ENCODE results near the gene NUDT16L1. TPM values are rescaled to one million over a fixed set of nuclear protein-coding genes. Genes with fewer than 3 reads are reported as not detected.

Gene NUDT16L1
- total RNA-seq, 1 donor from 2014 or later: 61.9 TPM

GRCh38 chr16:4685776-4686496, 7.4 kb upstream of the NUDT16L1 start:
- TF ChIP-seq CTCF (IDR thresholded peaks at IDR 0.05; ENCODE audit: borderline replicate concordance): no peak
- no peaks in the 10 kb centered on the region for H3K27me3 ChIP-seq (ENCODE audit: low read depth)
- no peak for DNase-seq
- intact Hi-C loops (cut with micrococcal nuclease): no loop called here
- H3K27ac ChIP-seq (replicated peaks): no peak overlapping the region
- H3K9me3 ChIP-seq (replicated peaks): no peaks in the 10 kb centered on the region
- peaks cover 34% of the 10 kb centered on the region for H3K4me1 ChIP-seq
- H3K36me3 ChIP-seq: peaks cover 70% of the 10 kb centered on the region
- H3K4me3 ChIP-seq: no peak overlapping the region

GRCh38 chr16:4686497-4687210, 6.7 kb upstream of the NUDT16L1 start:
- Histone ChIP-seq H3K36me3 (peaks cover 65% of the 10 kb centered on the region), H3K27me3 (ENCODE audit: low read depth) (no peaks in the 10 kb centered on the region), H3K9me3 (replicated peaks) (no peaks in the 10 kb centered on the region), H3K4me3 (no peak overlapping the region), H3K4me1 (peaks cover 27% of the 10 kb centered on the region), H3K27ac (replicated peaks) (no peak overlapping the region)
- intact Hi-C loops (cut with micrococcal nuclease): no loop called here
- no peak for DNase-seq
- no peak for TF ChIP-seq CTCF (IDR thresholded peaks at IDR 0.05; ENCODE audit: borderline replicate concordance)

DNA sequence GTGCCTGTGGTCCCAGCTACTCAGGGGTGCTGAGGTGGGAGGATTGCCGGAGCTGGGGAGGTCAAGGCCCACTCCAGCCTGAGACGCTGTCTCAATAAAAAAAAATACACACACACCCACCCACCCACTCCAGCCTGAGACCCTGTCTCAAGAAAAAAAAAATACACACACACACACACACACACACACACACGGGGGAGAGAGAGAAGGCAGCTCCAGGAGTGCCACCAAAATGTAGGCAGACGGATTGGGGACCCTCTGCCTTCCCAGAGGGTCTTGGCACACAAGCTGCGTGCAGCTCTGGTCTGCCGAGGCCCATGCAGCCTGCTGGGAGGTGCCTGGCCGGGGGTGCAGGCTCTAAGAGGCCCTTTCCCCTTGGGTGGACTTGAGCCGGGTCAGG, 5.9 kb upstream of the NUDT16L1 start:
- no peak for TF ChIP-seq CTCF (IDR thresholded peaks at IDR 0.05; ENCODE audit: borderline replicate concordance)
- Histone ChIP-seq H3K4me3 (no peak overlapping the region), H3K9me3 (replicated peaks) (no peaks in the 10 kb centered on the region), H3K36me3 (peaks cover 58% of the 10 kb centered on the region), H3K27me3 (ENCODE audit: low read depth) (no peaks in the 10 kb centered on the region), H3K4me1 (peaks cover 22% of the 10 kb centered on the region), H3K27ac (replicated peaks) (no peak overlapping the region)
- intact Hi-C loops (cut with micrococcal nuclease): no loop called here
- no peak for DNase-seq

DNA sequence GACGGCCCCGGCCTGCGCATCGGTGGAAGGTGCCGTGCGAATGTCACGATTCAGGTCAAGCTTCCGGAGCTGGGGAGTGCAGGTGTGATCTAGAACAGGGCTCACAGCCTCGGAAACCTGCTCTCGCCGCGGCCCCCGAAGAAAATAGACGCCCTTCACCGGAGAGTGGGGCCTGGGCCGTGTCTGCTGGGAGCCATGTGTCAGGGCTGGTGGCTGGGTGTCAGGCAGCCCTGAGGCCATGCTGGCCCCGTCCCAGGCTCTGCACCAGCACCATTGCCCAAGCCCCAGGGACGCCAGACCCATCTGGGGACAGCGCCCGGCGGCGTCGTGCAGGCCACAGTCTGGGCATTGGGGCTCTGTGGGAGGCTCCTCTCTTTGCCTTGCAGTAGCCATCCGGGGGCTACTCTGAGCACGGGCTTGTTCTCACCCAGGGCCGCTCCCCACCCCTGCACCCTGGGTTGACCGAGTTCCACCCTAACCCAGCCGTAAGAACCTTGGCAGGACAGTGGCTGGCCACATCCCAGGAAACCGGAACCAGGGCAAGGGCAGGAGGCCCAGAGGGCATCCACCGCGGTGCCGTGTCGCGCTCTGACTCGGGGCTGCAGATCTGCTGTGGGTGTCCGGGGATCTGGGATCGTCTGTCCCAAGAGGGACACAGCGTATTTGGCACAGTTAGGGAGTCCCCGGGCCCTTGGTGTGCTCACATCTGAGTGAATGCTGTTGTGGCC, 5.3 kb upstream of the NUDT16L1 start:
- Histone ChIP-seq H3K36me3 (peaks cover 51% of the 10 kb centered on the region), H3K9me3 (replicated peaks) (no peaks in the 10 kb centered on the region), H3K27ac (replicated peaks) (peak overlapping the region; percentile 38), H3K27me3 (ENCODE audit: low read depth) (no peaks in the 10 kb centered on the region), H3K4me1 (peaks cover 24% of the 10 kb centered on the region), H3K4me3 (no peak overlapping the region)
- intact Hi-C loops (cut with micrococcal nuclease): no loop called here
- DNase-seq: no peak
- TF ChIP-seq CTCF (IDR thresholded peaks at IDR 0.05; ENCODE audit: borderline replicate concordance): no peak

DNA sequence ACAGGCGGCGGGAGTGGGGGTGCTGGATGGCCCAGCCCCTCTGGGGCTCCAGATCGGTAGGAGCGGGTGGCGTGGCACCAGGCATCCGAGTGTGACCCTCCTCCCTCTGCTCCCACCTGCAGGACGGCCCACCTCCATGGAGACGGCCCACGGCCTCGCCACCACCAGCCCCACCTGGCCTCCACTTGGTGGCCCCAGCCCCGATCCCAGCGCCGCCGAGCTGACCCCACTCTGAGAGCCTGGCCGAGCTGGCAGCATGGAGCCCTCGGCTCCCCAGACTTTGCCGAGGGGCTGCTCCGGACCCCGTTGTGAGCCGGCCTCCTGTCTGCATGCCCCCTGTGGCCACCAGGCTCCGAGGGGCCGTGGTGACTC, 4.7 kb upstream of the NUDT16L1 start:
- peaks cover 45% of the 10 kb centered on the region for H3K36me3 ChIP-seq
- no peak for TF ChIP-seq CTCF (IDR thresholded peaks at IDR 0.05; ENCODE audit: borderline replicate concordance)
- no peak overlapping the region for H3K4me3 ChIP-seq
- H3K9me3 ChIP-seq (replicated peaks): no peaks in the 10 kb centered on the region
- DNase-seq: no peak
- intact Hi-C loops (cut with micrococcal nuclease): no loop called here
- peaks cover 26% of the 10 kb centered on the region for H3K4me1 ChIP-seq
- peak overlapping the region; percentile 38 for H3K27ac ChIP-seq (replicated peaks)
- no peaks in the 10 kb centered on the region for H3K27me3 ChIP-seq (ENCODE audit: low read depth)

Measured in left ventricle myocardium inferior (tissue), 1 donor.